ENCODE results near the gene ITGB2.

Gene ITGB2

DNA sequence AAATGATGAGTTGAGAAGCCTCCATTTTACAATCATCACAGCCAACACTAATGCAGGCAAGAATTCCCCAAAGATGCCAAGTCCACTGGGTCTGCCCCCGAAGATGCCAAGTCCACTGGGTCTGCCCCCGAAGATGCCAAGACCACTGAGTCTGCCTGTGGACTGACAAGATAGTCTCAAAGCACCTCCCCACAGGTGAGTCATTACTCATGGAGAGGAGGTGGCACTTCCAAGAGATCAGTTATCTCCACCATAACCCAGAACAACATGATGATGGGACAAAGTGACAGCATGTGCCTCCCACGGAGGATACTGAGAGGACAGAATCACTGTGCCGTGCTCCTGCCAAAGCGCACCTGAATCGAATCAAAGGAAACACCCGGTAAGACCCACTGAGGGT is 52.0 kb downstream of the ITGB2 start:
- ChIA-PET CTCF (no interaction called here), POLR2A (interaction anchor here (1.4 kb wide), 1 partner anchor 13 kb away, joined by 5 read pairs; no protein-coding TSS in a partner anchor)
- TF ChIP-seq, protein P1, sequence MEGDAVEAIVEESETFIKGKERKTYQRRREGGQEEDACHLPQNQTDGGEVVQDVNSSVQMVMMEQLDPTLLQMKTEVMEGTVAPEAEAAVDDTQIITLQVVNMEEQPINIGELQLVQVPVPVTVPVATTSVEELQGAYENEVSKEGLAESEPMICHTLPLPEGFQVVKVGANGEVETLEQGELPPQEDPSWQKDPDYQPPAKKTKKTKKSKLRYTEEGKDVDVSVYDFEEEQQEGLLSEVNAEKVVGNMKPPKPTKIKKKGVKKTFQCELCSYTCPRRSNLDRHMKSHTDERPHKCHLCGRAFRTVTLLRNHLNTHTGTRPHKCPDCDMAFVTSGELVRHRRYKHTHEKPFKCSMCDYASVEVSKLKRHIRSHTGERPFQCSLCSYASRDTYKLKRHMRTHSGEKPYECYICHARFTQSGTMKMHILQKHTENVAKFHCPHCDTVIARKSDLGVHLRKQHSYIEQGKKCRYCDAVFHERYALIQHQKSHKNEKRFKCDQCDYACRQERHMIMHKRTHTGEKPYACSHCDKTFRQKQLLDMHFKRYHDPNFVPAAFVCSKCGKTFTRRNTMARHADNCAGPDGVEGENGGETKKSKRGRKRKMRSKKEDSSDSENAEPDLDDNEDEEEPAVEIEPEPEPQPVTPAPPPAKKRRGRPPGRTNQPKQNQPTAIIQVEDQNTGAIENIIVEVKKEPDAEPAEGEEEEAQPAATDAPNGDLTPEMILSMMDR (IDR thresholded peaks at IDR 0.05; ENCODE audit: insufficient read depth, low read length, missing control alignments), result no peak
- no peak overlapping the region for H3K4me3 ChIP-seq (ENCODE audit: low read depth, low read length)
- no peak for DNase-seq (ENCODE audit: low read depth, low spot score)

GRCh38 chr21:44867999-44868700 is 52.5 kb downstream of the ITGB2 start:
- DNase-seq (ENCODE audit: low read depth, low spot score), result no peak
- POLR2A ChIA-PET, result no interaction called here
- TF ChIP-seq, protein P1 (IDR thresholded peaks at IDR 0.05; ENCODE audit: insufficient read depth, low read length, missing control alignments), result no peak
- no peak overlapping the region for H3K4me3 ChIP-seq (ENCODE audit: low read depth, low read length)
- CTCF ChIA-PET, result no interaction called here

GRCh38 chr21:44867464-44867863 is 53.2 kb downstream of the ITGB2 start:
- CTCF ChIA-PET, result no interaction called here

GRCh38 chr21:44866780-44867179 is 53.9 kb downstream of the ITGB2 start:
- no peak overlapping the region for H3K4me3 ChIP-seq (ENCODE audit: low read depth, low read length)
- no peak for DNase-seq (ENCODE audit: low read depth, low spot score)
- POLR2A ChIA-PET, result no interaction called here
- TF ChIP-seq, protein P1 (IDR thresholded peaks at IDR 0.05; ENCODE audit: insufficient read depth, low read length, missing control alignments), result no peak
- CTCF ChIA-PET, result interaction anchor here (0.6 to 1.2 kb wide), 2 partner anchors 21 to 74 kb away, joined by 3 to 4 read pairs; no protein-coding TSS in a partner anchor

More at GRCh38 chr21:44867464-44867863, 53.2 kb downstream of the ITGB2 start:
- H3K4me3 ChIP-seq (ENCODE audit: low read depth, low read length), result no peak overlapping the region
- no peak for DNase-seq (ENCODE audit: low read depth, low spot score)
- TF ChIP-seq, protein P1 (IDR thresholded peaks at IDR 0.05; ENCODE audit: insufficient read depth, low read length, missing control alignments), result no peak
- POLR2A ChIA-PET, result no interaction called here

DNA sequence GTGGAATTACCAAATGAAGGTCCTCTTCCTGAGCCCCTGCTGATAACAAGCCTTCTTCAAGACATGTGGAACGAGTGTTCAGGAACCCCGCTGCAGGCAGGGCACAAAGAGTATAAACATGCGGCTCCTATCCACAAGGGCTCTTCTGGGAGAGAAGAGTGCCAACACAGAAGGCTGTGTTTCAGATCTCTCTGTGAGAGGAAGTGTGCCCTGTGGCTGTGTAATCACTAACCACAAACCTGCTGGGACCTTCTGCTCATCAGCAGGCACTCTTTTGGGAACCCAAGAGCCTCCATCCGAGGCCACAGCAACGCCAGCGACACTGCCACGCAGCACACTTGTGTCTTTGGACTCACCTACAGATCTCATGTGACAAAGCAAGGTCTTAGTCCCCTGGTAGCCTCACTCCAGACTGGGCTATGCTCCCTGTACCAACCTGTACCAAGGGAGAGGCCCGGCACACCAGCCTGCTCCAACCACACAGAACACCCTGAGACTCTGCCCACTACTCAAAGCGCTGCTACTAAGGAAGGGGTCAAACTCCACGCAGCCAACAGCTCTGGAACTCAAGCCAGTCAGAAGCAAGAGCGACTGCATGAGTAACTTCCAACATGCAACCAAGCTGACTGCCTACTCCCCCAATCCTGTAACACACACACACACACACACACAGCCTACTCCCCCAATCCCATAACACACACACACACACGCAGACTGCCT is 55.0 kb downstream of the ITGB2 start:
- ChIA-PET POLR2A (no interaction called here), CTCF (interaction anchor here (1.2 kb wide), 1 partner anchor 20 kb away, joined by 4 read pairs; no protein-coding TSS in a partner anchor)
- TF ChIP-seq, protein P1 (IDR thresholded peaks at IDR 0.05; ENCODE audit: insufficient read depth, low read length, missing control alignments), result no peak
- DNase-seq (ENCODE audit: low read depth, low spot score), result no peak
- H3K4me3 ChIP-seq (ENCODE audit: low read depth, low read length), result no peak overlapping the region

Data from AG04449 (cell line).